HL-60 (cell line): Measurements from ENCODE around the gene TRAPPC2.
"Not testable (repeated sequence)": the region's sequence is repeated elsewhere in the genome, so short reads cannot be mapped to it uniquely, and the experiment has no call there.

Experiments
- DNase-seq, 2 experiments: peaks; one replicate each; pipeline ENCODE4 v3.0.0-alpha.2; 2010 to 2020; ENCODE audit warnings: low read depth in 1 of 2, low spot score in 1 of 2
- H3K27ac ChIP-seq: fragments of 250-450 bp; sonication (Bioruptor Pico); replicated peaks from 2 replicates; pipeline ENCODE4 v1.5.1; 2020; ENCODE audit warnings: mild to moderate bottlenecking, moderate library complexity
- H3K27me3 ChIP-seq: fragments of 250-450 bp; sonication (Bioruptor Pico); 2 replicates; pipeline ENCODE4 v1.5.1; 2021; ENCODE audit warnings: mild to moderate bottlenecking, moderate library complexity; ENCODE audit not compliant: insufficient read depth, poor library complexity, severe bottlenecking
- H3K4me3 ChIP-seq: replicated peaks from 2 replicates; pipeline ENCODE4 v1.5.1; 2011; ENCODE audit warnings: mild to moderate bottlenecking, control low read depth, low read length; ENCODE audit not compliant: insufficient read depth
- GABPA ChIP-seq: IDR thresholded peaks from 2 replicates; pipeline ENCODE4 v1.6.1; 2012; ENCODE audit warnings: low read depth
- POLR2AphosphoS5 ChIP-seq: IDR thresholded peaks from 2 replicates; pipeline ENCODE4 v1.6.1; 2012; ENCODE audit warnings: low read depth
- SPI1 ChIP-seq: IDR thresholded peaks from 2 replicates; pipeline ENCODE4 v1.6.1; 2012; ENCODE audit warnings: low read depth, mild to moderate bottlenecking, borderline replicate concordance
- TF ChIP-seq, protein P1 (sequence below): IDR thresholded peaks from one replicate; pipeline ENCODE4 v1.5.1; 2011; ENCODE audit warnings: low read length, control low read depth, inconsistent platforms; ENCODE audit not compliant: insufficient read depth
- TF ChIP-seq, protein P2 (sequence below): IDR thresholded peaks from 2 replicates; pipeline ENCODE4 v1.6.1; 2012; ENCODE audit warnings: low read depth; ENCODE audit not compliant: insufficient replicate concordance

Gene TRAPPC2

DNA sequence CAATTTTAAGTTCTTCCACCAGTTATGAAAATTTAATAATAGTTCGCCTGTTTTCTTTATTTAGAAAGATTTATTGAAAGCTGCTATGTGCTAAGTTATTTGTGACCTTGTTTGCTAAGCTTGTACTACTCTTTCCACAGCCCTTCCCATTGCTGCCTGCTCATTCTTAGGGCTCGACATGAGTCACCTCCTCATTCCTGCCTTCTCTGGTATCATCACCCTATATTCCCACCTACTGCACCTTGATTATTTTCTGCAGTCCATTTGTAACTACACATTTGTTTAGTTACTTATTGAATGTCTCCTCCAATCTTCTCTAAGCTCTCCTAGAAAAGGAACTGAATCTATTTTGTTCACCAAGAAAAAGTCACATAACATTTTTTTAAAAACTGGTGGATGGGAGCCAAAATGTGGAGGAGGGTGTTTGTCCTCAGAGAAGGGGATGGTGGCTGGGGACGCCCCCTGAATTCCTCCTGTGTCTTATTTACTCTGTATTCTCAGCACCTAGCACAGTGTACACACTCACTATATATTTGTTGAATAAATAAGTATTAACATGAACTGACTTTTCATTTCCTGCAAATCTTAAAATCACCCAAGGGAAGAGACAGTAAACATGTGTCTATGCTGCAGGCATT, 49.2 kb downstream of the TRAPPC2 start:
- no peak for DNase-seq
- H3K27ac ChIP-seq, result no peak overlapping the region
- no peaks in the 10 kb centered on the region for H3K27me3 ChIP-seq
- TF ChIP-seq, protein P1, sequence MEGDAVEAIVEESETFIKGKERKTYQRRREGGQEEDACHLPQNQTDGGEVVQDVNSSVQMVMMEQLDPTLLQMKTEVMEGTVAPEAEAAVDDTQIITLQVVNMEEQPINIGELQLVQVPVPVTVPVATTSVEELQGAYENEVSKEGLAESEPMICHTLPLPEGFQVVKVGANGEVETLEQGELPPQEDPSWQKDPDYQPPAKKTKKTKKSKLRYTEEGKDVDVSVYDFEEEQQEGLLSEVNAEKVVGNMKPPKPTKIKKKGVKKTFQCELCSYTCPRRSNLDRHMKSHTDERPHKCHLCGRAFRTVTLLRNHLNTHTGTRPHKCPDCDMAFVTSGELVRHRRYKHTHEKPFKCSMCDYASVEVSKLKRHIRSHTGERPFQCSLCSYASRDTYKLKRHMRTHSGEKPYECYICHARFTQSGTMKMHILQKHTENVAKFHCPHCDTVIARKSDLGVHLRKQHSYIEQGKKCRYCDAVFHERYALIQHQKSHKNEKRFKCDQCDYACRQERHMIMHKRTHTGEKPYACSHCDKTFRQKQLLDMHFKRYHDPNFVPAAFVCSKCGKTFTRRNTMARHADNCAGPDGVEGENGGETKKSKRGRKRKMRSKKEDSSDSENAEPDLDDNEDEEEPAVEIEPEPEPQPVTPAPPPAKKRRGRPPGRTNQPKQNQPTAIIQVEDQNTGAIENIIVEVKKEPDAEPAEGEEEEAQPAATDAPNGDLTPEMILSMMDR, result no peak
- TF ChIP-seq SPI1, result no peak
- no peak for TF ChIP-seq POLR2AphosphoS5
- no peak overlapping the region for H3K4me3 ChIP-seq

DNA sequence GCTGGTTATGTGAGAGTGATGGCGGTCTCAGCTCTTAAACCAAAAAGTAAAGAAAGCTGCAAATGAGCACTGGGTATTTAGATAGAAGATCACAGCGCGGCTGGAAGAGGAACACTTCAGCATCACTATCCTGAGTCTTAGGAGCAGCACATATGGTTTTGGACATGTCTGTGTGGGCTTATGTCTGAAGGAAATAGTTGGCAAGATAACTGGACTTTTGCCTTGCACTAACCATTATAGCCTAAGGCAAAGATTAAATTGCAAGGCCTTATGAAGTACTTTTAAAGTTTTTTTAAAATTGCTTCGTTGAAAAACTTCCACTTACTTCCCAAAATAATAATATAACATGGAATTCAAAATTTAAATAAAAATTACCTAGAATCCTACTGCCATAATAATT, 50.1 kb downstream of the TRAPPC2 start:
- H3K27ac ChIP-seq, result no peak overlapping the region

DNA sequence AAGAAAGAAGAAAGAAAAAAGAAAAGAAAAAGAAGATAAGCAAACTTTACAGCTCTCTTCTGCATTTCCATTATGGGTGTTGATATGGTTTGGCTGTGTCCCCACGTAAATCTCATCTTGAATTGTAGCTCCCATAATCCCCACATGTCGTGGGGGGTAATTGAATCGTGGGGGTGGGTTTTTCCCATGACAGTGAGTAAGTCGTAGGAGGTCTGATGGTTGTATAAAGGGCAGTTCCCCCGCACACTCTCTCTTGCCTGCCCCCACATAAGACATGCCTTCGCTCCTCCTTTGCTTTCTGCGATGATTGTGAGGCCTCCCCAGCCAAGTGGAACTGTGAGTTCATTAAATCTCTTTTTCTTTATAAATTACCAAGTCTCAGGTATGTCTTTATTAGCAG, 52.8 kb downstream of the TRAPPC2 start:
- H3K27ac ChIP-seq, result no peak overlapping the region

More for the DNA sequence above, 50.1 kb downstream of the TRAPPC2 start:
- no peaks in the 10 kb centered on the region for H3K27me3 ChIP-seq
- no peak overlapping the region for H3K4me3 ChIP-seq
- DNase-seq, result no peak
- TF ChIP-seq POLR2AphosphoS5 (no peak), GABPA (no peak), SPI1 (no peak)
- TF ChIP-seq, protein P2, sequence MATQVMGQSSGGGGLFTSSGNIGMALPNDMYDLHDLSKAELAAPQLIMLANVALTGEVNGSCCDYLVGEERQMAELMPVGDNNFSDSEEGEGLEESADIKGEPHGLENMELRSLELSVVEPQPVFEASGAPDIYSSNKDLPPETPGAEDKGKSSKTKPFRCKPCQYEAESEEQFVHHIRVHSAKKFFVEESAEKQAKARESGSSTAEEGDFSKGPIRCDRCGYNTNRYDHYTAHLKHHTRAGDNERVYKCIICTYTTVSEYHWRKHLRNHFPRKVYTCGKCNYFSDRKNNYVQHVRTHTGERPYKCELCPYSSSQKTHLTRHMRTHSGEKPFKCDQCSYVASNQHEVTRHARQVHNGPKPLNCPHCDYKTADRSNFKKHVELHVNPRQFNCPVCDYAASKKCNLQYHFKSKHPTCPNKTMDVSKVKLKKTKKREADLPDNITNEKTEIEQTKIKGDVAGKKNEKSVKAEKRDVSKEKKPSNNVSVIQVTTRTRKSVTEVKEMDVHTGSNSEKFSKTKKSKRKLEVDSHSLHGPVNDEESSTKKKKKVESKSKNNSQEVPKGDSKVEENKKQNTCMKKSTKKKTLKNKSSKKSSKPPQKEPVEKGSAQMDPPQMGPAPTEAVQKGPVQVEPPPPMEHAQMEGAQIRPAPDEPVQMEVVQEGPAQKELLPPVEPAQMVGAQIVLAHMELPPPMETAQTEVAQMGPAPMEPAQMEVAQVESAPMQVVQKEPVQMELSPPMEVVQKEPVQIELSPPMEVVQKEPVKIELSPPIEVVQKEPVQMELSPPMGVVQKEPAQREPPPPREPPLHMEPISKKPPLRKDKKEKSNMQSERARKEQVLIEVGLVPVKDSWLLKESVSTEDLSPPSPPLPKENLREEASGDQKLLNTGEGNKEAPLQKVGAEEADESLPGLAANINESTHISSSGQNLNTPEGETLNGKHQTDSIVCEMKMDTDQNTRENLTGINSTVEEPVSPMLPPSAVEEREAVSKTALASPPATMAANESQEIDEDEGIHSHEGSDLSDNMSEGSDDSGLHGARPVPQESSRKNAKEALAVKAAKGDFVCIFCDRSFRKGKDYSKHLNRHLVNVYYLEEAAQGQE, result no peak
- TF ChIP-seq, protein P1, result no peak

DNA sequence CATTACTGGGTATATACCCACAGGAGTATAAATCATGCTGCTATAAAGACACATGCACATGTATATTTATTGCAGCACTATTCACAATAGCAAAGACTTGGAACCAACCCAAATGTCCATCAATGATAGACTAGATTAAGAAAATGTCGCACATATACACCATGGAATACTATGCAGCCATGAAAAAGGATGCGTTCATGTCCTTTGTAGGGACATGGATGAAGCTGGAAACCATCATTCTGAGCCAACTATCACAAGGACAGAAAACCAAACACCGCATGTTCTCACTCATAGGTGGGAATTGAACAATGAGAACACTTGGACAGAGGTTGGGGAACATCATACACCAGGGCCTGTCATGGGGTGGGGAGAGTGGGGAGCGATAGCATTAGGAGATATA, 54.7 kb downstream of the TRAPPC2 start:
- not testable (repeated sequence) for H3K27me3 ChIP-seq, DNase-seq

More for the DNA sequence above, 52.8 kb downstream of the TRAPPC2 start:
- no peak for DNase-seq
- H3K27me3 ChIP-seq, result no peaks in the 10 kb centered on the region
- no peak overlapping the region for H3K4me3 ChIP-seq
- TF ChIP-seq POLR2AphosphoS5, result no peak
- TF ChIP-seq, protein P2, result no peak
- no peak for TF ChIP-seq GABPA
- TF ChIP-seq, protein P1, result no peak
- no peak for TF ChIP-seq SPI1

More for the DNA sequence above, 54.7 kb downstream of the TRAPPC2 start:
- H3K27ac ChIP-seq, H3K4me3 ChIP-seq: not testable (repeated sequence)
